Right lobe of liver (tissue), 6 donors: ENCODE measurements around the gene CNGA2. TPM values are rescaled to one million over a fixed set of nuclear protein-coding genes. Genes with fewer than 3 reads are reported as not detected.

ENCODE experiments used
- ATAC-seq, 4 donors: fragments of 200-7000 bp; cut with Tn5 transposase; one replicate each; pipeline ENCODE4 v1.9.1; 2020; ENCODE audit warnings: mild to moderate bottlenecking in 4 of 4, moderate library complexity in 4 of 4
- DNase-seq, 3 donors: peaks; one replicate each; pipeline ENCODE4 v3.0.0-alpha.2; 2020
- H3K27ac ChIP-seq, 3 donors: fragments of 200-600 bp; one replicate each; pipeline ENCODE4 v1.8.0; 2022
- H3K27me3 ChIP-seq, 2 donors: fragments of 200-600 bp; one replicate each; pipeline ENCODE4 v1.8.0; 2022
- H3K36me3 ChIP-seq, 4 donors: fragments of 200-600 bp; sonication (generic) in 1 of 4; one replicate each; pipeline versions ENCODE4 v1.5.1 to v1.8.0; 2017 to 2022; ENCODE audit warnings: control low read depth in 1 of 4
- H3K4me1 ChIP-seq, 4 donors: fragments of 200-600 bp; sonication (generic) in 1 of 4; one replicate each; pipeline versions ENCODE4 v1.5.1 to v1.8.0; 2017 to 2022; ENCODE audit warnings: control low read depth in 1 of 4
- H3K4me3 ChIP-seq, 3 donors: fragments of 200-600 bp; one replicate each; pipeline ENCODE4 v1.8.0; 2022
- H3K9me3 ChIP-seq, 4 donors: fragments of 200-600 bp; sonication (generic) in 1 of 4; one replicate each; pipeline versions ENCODE4 v1.5.1 to v1.8.0; 2017 to 2022; ENCODE audit warnings: control low read depth in 1 of 4
- POLR2A ChIP-seq: fragments of 450-650 bp; IDR thresholded peaks from one replicate; pipeline ENCODE4 v1.6.1; 2017; ENCODE audit warnings: antibody characterized with exemption, mild to moderate bottlenecking
- WGBS: methylation state at CpG from one replicate; pipeline ENCODE4 v1.1.6; 2018; ENCODE audit warnings: low coverage, low lambda C conversion rate; ENCODE audit not compliant: insufficient coverage; ENCODE audit errors: missing lambda C conversion rate; 5-methylcytosine and 5-hydroxymethylcytosine counted together
- intact Hi-C, 2 donors: fragments of 100-400 bp; cut with DNase I; formaldehyde crosslinking; loops; one replicate each; pipeline versions ENCODE4 v1.11.2 to v1.14.1; 2022
- total RNA-seq, 6 experiments: library from RNA; depleted of rRNA in 2 of 6; stranded (reverse); fragments of >200 nt in 2 of 6; fragmentation: NEBNext Ultra II Directional in 3 of 6; extraction: Animal tissue kit (Norgen Biotek cat#: 25700) in 3 of 6; gene quantifications; one replicate each; pipeline versions ENCODE4 v1.1.0 to v1.2.4, GENCODE V29; 2016 to 2023
- TF ChIP-seq, protein P1 (sequence below), 4 donors: fragments of 200-600 bp in 3 of 4; fragments of 450-650 bp in 1 of 4; IDR thresholded peaks; one replicate each; pipeline versions ENCODE4 v1.5.1 to v1.8.0; 2016 to 2022; ENCODE audit warnings: antibody characterized with exemption in 4 of 4, mild to moderate bottlenecking in 2 of 4
- donor health status: DM: no; HTN: yes; CAD: no.
- donor health status: DM: no; HTN: no; CAD: no.
- donor health status: DM: no; HTN: no; CAD: no.
- donor health status: DM: no; HTN: yes; CAD: no.
- donor health status: DM: no; HTN: yes; CAD: no.

The CNGA2 gene
- total RNA-seq, 6 experiments from 2014 or later = not detected

DNA sequence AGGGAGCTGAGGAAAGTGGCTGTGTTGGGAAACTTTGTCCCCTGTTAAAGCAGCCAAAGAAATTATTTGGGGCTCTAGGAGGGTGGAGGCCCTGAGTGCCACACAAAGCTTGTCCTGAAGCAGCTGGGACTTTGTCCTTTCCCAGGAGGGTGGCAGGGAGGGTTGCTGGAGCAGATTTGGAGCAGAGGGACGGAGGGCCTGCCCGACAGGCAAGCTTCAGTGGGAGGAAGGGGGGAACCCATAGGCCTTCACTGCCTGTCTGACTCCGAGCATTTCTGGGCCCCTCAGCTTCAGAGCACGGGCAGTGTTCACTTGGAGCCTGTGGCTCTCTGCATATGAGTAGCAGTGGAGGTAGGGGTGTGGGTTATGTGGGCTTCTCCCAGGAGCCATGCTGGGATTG, 7.2 kb upstream of the CNGA2 start:
- Histone ChIP-seq H3K27ac (no peak overlapping the region), H3K9me3 (no peaks in the 10 kb centered on the region), H3K27me3 (peaks cover 0 to 5% of the 10 kb centered on the region in 2 donors), H3K36me3 (no peaks in the 10 kb centered on the region), H3K4me3 (no peak overlapping the region), H3K4me1 (peaks cover 0 to 4% (median 0%) of the 10 kb centered on the region in 4 donors)
- intact Hi-C loops = no loop called here
- no CpG with 5 or more reads among the region's 4 CpGs for WGBS
- peak in 1 of 3 donors; percentile 36 for DNase-seq
- ATAC-seq = no peak
- TF ChIP-seq, protein P1, sequence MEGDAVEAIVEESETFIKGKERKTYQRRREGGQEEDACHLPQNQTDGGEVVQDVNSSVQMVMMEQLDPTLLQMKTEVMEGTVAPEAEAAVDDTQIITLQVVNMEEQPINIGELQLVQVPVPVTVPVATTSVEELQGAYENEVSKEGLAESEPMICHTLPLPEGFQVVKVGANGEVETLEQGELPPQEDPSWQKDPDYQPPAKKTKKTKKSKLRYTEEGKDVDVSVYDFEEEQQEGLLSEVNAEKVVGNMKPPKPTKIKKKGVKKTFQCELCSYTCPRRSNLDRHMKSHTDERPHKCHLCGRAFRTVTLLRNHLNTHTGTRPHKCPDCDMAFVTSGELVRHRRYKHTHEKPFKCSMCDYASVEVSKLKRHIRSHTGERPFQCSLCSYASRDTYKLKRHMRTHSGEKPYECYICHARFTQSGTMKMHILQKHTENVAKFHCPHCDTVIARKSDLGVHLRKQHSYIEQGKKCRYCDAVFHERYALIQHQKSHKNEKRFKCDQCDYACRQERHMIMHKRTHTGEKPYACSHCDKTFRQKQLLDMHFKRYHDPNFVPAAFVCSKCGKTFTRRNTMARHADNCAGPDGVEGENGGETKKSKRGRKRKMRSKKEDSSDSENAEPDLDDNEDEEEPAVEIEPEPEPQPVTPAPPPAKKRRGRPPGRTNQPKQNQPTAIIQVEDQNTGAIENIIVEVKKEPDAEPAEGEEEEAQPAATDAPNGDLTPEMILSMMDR (IDR thresholded peaks at IDR 0.05) = no peak
- no peak for TF ChIP-seq POLR2A

DNA sequence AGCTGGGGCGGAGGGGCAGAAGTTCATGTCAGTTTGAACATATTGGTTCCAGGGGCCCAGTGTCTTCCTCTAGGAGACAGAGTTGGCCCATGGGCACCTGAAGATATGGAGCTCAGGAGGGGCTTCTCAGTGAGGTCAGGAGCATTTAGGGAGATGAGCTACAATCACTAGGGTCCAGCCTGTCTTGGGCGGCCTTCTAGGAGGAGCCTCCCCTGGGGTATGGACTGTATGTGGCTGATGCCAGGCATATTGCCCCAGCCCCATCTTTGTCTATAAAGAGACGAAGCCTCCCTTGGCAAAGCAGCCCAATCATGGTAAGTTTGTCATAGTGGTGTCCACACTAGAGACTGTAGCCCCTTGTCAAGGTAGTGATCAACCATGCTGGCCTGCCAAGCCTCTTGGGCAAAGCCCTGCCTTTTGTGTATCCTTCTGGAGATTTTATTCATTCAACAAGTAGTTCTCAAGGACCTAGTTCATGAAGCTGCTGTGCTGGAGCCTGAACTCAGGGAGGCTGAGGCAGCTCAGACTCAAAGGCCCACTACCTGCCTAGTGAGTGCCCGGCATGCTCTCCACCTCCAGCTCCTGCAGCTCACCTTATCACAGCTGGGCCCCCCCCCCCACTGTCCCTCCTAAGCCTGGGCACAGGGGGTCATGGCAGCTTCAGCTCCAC, 5.4 kb upstream of the CNGA2 start:
- Histone ChIP-seq H3K27ac (no peak overlapping the region), H3K4me1 (peaks cover 0 to 4% (median 0%) of the 10 kb centered on the region in 4 donors), H3K27me3 (peaks cover 0 to 5% of the 10 kb centered on the region in 2 donors), H3K9me3 (no peaks in the 10 kb centered on the region), H3K36me3 (no peaks in the 10 kb centered on the region), H3K4me3 (no peak overlapping the region)
- no peak for ATAC-seq
- WGBS = 57% methylated on average over 1 of the region's 4 CpGs
- intact Hi-C loops = no loop called here
- DNase-seq = peak in 1 of 3 donors; percentile 25
- TF ChIP-seq POLR2A = no peak
- TF ChIP-seq, protein P1 (IDR thresholded peaks at IDR 0.05) = no peak

DNA sequence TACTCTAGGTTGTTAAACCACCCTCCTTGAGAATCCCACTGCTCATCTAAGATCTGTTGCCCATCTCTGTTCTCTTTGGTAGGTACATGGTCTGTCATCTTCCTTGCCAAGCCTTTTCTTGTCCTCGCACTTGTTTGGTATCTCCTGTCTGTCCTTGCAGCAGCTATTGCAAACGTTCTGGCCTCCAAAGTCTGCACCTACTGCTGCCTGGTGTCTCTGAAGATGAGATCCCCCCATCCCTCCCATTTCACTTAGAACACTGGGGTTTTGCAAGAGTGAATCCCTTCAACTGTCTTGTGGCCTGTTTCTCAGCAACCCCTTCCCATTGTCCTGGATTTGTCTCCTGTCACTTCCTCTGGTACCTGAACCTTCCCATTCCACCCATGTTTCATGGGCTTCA, 673 bp downstream of the CNGA2 start:
- Histone ChIP-seq H3K4me1 (no peaks in the 10 kb centered on the region), H3K9me3 (no peaks in the 10 kb centered on the region), H3K4me3 (no peak overlapping the region), H3K36me3 (no peaks in the 10 kb centered on the region), H3K27ac (no peak overlapping the region), H3K27me3 (peaks cover 0 to 5% of the 10 kb centered on the region in 2 donors)
- TF ChIP-seq POLR2A = no peak
- TF ChIP-seq, protein P1 (IDR thresholded peaks at IDR 0.05) = no peak
- intact Hi-C loops = no loop called here
- no peak for DNase-seq
- no peak for ATAC-seq
- 30% methylated on average over 2 of the region's 2 CpGs for WGBS

DNA sequence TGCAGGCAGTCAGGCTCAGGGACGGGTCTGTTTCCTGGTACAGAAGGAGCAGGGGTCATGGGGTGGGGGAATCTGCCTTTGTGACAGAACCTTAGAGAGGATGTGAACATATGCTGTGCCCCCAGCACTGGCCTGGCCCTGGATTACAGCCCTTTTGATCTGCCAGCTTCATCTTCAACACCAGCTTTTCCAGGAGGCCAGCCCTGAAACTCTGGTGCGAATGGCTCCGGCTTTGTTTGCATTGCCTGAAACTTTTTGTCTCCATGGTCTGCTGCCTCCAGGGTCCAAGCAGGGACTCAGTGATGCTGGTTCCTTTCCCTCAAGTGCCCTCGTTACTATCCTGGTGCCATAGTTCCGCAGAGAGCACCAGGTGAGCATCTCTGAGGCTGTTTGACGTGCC, 2.1 kb downstream of the CNGA2 start:
- 80% methylated on average over 2 of the region's 6 CpGs for WGBS
- intact Hi-C loops = no loop called here
- peak in 1 of 3 donors; percentile 14 for DNase-seq
- no peak for ATAC-seq
- Histone ChIP-seq H3K27me3 (peaks cover 0 to under 1% of the 10 kb centered on the region in 2 donors), H3K9me3 (no peaks in the 10 kb centered on the region), H3K4me3 (no peak overlapping the region), H3K27ac (no peak overlapping the region), H3K4me1 (no peaks in the 10 kb centered on the region), H3K36me3 (no peaks in the 10 kb centered on the region)
- TF ChIP-seq, protein P1 (IDR thresholded peaks at IDR 0.05) = no peak
- TF ChIP-seq POLR2A = no peak
